RWPE1 (cell line): Measurements from ENCODE around the gene MPZL3.

ENCODE experiments used
- CTCF ChIA-PET: fragments of 350-600 bp; sonication (Branson Sonifier 250); formaldehyde crosslinking; extraction: SDS; loops from one replicate; lab custom pipeline; 2021; lab: Yijun Ruan, JAX
- POLR2A ChIA-PET: fragments of 400-600 bp; formaldehyde crosslinking; extraction: SDS; loops from one replicate; lab custom pipeline; 2020; ENCODE audit warnings: antibody characterized with exemption; ENCODE audit not compliant: low non-redundant PET; lab: Yijun Ruan, JAX
- DNase-seq: peaks from one replicate; pipeline ENCODE4 v3.0.0; 2012; ENCODE audit warnings: low spot score
- H3K27ac ChIP-seq: fragments of 450-650 bp; 2 replicates; pipeline ENCODE4 v1.5.1; 2017
- TF ChIP-seq, protein P1 (sequence below): fragments of 450-650 bp; conservative IDR thresholded peaks from 2 replicates; pipeline ENCODE4 v1.5.1; 2017; ENCODE audit warnings: low read depth, mild to moderate bottlenecking

Gene MPZL3, protein sequence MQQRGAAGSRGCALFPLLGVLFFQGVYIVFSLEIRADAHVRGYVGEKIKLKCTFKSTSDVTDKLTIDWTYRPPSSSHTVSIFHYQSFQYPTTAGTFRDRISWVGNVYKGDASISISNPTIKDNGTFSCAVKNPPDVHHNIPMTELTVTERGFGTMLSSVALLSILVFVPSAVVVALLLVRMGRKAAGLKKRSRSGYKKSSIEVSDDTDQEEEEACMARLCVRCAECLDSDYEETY

DNA sequence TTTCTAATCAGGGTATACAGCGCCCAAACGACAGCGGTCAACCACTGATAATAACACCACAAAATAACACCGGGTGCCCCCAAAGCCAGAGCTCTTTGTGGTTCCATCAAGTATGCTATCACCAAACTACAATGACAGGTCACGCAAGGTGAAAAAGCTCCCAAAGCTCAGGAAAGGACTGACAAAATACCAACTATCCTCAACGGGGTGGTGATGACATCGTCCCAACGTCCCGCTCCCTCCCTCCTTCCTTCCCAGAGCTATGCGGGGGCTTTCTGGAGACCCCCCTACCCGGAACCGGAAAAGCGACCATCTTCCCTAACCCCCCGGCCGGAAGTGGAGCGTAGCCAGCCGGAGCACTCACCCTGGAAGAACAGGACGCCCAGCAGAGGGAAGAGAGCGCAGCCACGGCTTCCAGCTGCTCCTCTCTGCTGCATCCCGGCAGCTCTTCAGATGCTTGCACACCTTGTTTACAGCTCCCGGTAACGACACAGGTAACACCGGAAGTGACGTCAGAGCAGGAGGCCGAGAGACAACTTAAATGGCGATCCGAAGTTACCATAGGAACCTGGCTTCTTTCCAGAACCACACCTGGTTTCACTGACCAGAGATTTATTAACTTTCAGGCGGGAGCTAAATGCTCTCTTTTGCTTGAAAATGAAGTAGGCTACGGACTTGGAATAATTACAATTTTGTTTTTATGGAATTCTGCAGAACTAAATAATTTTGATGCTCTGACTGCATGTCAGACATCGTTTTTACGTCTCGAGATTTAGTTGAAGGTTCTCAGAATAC is at the start of gene MPZL3:
TSS of gene MPZL3 (minus strand) at position 508 of the 795 bp plus-strand sequence. CDS start at position 437, 71 bp downstream.
- H3K27ac ChIP-seq: peak within 1 kb of the TSS; percentile 88
- TF ChIP-seq, protein P1, sequence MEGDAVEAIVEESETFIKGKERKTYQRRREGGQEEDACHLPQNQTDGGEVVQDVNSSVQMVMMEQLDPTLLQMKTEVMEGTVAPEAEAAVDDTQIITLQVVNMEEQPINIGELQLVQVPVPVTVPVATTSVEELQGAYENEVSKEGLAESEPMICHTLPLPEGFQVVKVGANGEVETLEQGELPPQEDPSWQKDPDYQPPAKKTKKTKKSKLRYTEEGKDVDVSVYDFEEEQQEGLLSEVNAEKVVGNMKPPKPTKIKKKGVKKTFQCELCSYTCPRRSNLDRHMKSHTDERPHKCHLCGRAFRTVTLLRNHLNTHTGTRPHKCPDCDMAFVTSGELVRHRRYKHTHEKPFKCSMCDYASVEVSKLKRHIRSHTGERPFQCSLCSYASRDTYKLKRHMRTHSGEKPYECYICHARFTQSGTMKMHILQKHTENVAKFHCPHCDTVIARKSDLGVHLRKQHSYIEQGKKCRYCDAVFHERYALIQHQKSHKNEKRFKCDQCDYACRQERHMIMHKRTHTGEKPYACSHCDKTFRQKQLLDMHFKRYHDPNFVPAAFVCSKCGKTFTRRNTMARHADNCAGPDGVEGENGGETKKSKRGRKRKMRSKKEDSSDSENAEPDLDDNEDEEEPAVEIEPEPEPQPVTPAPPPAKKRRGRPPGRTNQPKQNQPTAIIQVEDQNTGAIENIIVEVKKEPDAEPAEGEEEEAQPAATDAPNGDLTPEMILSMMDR: no peak
- POLR2A ChIA-PET: interaction anchor here (0.8 kb wide), 1 partner anchor 12 kb away, joined by 3 read pairs; the partner anchor contains the start of gene MPZL2
- DNase-seq: peak; percentile 96
- CTCF ChIA-PET: interaction anchor here (0.6 to 1.5 kb wide), 4 partner anchors 12 to 108 kb away, joined by 3 read pairs; partner anchors contain the start of gene MPZL2

DNA sequence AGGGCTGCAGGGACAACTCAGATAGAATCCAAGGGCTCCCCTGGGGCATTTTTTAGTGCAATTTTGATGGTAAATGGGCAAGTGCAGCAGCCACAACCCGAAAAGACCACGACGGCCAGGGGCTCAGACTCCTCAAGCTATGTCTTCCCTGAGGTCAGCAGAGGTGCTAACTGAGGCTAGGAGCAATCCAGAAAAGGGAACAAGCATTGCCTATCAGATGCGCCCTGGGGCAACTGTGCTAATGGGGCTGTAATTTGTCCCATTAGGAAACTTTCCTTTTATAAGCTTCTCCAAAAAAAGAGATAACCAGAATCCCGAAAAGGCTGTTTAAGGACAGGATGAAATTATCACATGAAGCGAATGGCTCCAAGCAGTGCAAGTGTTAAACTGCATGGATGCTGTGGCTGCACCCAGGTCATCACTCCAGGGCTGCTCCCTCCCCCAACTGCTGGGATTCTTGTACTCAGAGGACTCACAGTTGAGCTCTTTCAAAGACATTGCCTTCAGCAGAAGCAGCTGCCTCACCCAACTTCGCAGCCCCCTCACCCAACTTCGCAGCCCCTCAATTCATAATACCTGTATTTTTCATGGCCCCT is 49.5 kb upstream of the MPZL3 start:
- DNase-seq: no peak
- H3K27ac ChIP-seq: no peak overlapping the region
- TF ChIP-seq, protein P1: no peak
- POLR2A ChIA-PET: no interaction called here
- CTCF ChIA-PET: interaction anchor here (0.9 kb wide), 1 partner anchor 50 kb away, joined by 4 read pairs; no protein-coding TSS in a partner anchor

DNA sequence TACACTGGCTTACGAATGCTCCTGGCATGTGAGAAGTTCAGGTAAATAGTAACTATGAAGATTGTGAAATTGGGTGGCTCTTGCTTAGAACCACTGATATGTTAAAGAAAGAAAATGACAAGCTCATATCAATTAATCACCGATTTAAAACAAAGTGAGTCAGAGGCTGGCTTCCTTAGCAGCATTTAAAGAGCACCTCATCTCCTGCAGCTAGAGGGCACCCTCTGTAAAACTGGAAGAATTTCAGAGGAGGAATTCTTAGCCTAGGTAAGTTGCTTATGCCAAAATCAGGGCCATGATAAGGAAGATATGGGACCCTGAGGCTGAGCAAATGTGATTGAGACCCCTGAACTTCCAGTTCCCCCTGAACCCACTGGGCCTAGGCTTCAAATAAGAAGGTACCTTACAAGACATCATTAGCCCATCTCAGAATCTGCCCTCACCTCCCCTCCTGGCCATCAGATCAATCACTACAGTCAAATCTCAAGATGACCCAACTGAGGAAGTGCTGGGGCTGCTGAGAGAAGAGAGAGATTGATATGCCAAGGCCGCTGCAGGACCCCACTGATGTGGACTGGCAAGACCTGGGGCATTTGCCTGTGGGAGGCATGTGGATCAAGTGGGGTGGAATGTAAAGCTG is 43.8 kb upstream of the MPZL3 start:
- H3K27ac ChIP-seq: no peak overlapping the region
- peak; percentile 68 for DNase-seq
- CTCF ChIA-PET: interaction anchor here (0.6 to 2.1 kb wide), 17 partner anchors 15 to 855 kb away, joined by 3 to 7 read pairs (median 3); no protein-coding TSS in a partner anchor
- TF ChIP-seq, protein P1: peak; percentile 56
- POLR2A ChIA-PET: no interaction called here

DNA sequence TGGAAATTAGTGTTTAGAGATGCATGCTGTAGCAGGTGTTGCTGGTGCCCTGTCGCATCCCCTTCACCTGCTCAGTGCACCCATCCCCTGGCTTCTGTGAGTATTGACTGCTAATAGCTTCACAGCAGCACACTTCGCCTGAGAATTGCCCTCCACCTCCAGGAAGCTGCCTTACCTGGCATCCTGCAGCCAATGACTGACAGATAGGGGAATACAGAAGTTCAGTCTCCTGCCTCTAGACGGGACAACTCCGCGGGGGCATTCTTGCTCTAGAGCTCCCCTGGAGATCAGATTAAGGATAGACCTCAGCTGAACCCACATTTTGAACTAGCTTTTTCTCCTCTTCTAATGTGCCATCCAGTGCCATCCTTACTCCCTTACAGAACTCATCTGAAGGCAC is 43.0 kb upstream of the MPZL3 start:
- H3K27ac ChIP-seq: no peak overlapping the region
- no peak for DNase-seq
- TF ChIP-seq, protein P1: no peak
- ChIA-PET CTCF (interaction anchor here (0.6 to 2.1 kb wide), 12 partner anchors 16 to 151 kb away, joined by 3 to 7 read pairs (median 3); no protein-coding TSS in a partner anchor), POLR2A (no interaction called here)

DNA sequence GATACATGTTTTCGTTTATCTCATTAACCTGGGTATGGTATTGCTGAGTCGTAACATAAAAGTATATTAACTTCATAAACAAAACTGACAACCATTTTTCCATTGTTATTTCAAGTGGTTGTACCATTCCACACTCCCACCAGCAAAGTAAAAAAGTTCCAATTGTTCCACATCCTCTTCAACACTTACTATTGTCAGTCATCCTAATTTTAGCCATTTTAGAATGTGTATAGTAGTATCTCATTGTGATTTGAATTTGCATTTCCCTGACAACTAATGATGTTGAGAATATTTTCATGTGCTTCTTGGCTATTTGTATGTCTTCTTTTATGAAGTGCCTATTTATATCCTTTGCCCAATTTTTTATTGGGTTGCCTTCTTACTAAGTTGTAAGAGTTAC is 41.9 kb upstream of the MPZL3 start:
- no peak for DNase-seq
- ChIA-PET CTCF (no interaction called here), POLR2A (no interaction called here)
- no peak overlapping the region for H3K27ac ChIP-seq
- TF ChIP-seq, protein P1: no peak
